A549 (cell line): ENCODE measurements around the gene TLR1. TPM values are rescaled to one million over a fixed set of nuclear protein-coding genes. Genes with fewer than 3 reads are reported as not detected.

Source experiments
- polyA plus RNA-seq, 4 experiments: library from polyadenylated mRNA; depleted of rRNA in 3 of 4; stranded (reverse); fragments of >200 nt; fragmentation: RNase III in 1 of 4; extraction: RNeasy Plus Mini Kit Qiagen cat#74134 plus additional on column Dnase treatment in 1 of 4; gene quantifications; 2 replicates in 3 of 4; 3 replicates in 1 of 4; pipeline ENCODE4 v1.2.3, GENCODE V29; 2011 to 2017
- small RNA-seq, 6 experiments: library from RNA; depleted of rRNA; stranded (forward); fragments of <200 nt; gene quantifications; one replicate each; pipeline ENCODE3, GENCODE V24; 2012

The TLR1 gene
- polyA plus RNA-seq, 2 of the 4 experiments (the other 2 are of a cell fraction) = 0.83 to 2.6 TPM

Small RNAs within 50 kb of the gene (small RNA-seq; reads per million reads assigned to genes)
- gene RNA5SP158 = 0 reads per million in 6 experiments

Other genes with a start within 250 kb of the TLR1 start
- gene KLF3, start 140.6 kb downstream of the TLR1 start, polyA plus RNA-seq (2011; rRNA removed) = 26.9 and 29.6 TPM in 2 replicates
- 10.5 to 11.6 TPM (median 11.2 TPM) in 3 replicates for gene KLF3, start 140.6 kb downstream of the TLR1 start, polyA plus RNA-seq (2017; fragmentation: RNase III; extraction: RNeasy Plus Mini Kit Qiagen cat#74134 plus additional on column Dnase treatment)
- 0.11 and 0.14 TPM in 2 replicates for gene TLR10, start 21.8 kb downstream of the TLR1 start, polyA plus RNA-seq (2011; rRNA removed)
- gene TLR10, start 21.8 kb downstream of the TLR1 start, polyA plus RNA-seq (2017; fragmentation: RNase III; extraction: RNeasy Plus Mini Kit Qiagen cat#74134 plus additional on column Dnase treatment) = 0.05 to 0.11 TPM in 2 of 3 replicates, not detected in the other
- gene TLR6, start 52.0 kb upstream of the TLR1 start, polyA plus RNA-seq (2011; rRNA removed) = 11.5 and 13.2 TPM in 2 replicates
- gene TLR6, start 52.0 kb upstream of the TLR1 start, polyA plus RNA-seq (2017; fragmentation: RNase III; extraction: RNeasy Plus Mini Kit Qiagen cat#74134 plus additional on column Dnase treatment) = 5.2 to 5.9 TPM (median 5.6 TPM) in 3 replicates
- gene FAM114A1, start 63.0 kb upstream of the TLR1 start, polyA plus RNA-seq (2011; rRNA removed) = 50.3 and 55.4 TPM in 2 replicates
- 39.2 to 51.7 TPM (median 44.2 TPM) in 3 replicates for gene FAM114A1, start 63.0 kb upstream of the TLR1 start, polyA plus RNA-seq (2017; fragmentation: RNase III; extraction: RNeasy Plus Mini Kit Qiagen cat#74134 plus additional on column Dnase treatment)
- gene TMEM156, start 227.6 kb upstream of the TLR1 start, polyA plus RNA-seq (2011; rRNA removed) = 38.5 and 45.1 TPM in 2 replicates
- gene TMEM156, start 227.6 kb upstream of the TLR1 start, polyA plus RNA-seq (2017; fragmentation: RNase III; extraction: RNeasy Plus Mini Kit Qiagen cat#74134 plus additional on column Dnase treatment) = 9.2 to 10.9 TPM (median 10.4 TPM) in 3 replicates